AG04450 (cell line): ENCODE results near the gene CDCP1. TPM values are rescaled to one million over a fixed set of nuclear protein-coding genes. Genes with fewer than 3 reads are reported as not detected.

Experiments
- CTCF ChIA-PET: fragments of 300-600, 350-600 bp; formaldehyde crosslinking; extraction: SDS; loops from one replicate; lab custom pipeline; 2022; ENCODE audit warnings: antibody characterized with exemption, inconsistent platforms; lab: Charles Lee
- POLR2A ChIA-PET: fragments of 350-600 bp; formaldehyde crosslinking; extraction: SDS; loops from one replicate; lab custom pipeline; 2021; ENCODE audit warnings: antibody characterized with exemption, inconsistent platforms; lab: Yijun Ruan, JAX
- DNase-seq: peaks from one replicate; pipeline ENCODE4 v3.0.0-alpha.2; 2011; ENCODE audit warnings: low read depth, low spot score
- H3K27ac ChIP-seq: one replicate; pipeline ENCODE4 v1.5.1; 2012; ENCODE audit warnings: low read depth, low read length, control low read depth
- H3K27me3 ChIP-seq: one replicate; pipeline ENCODE4 v1.6.0; 2012; ENCODE audit warnings: low read length; ENCODE audit not compliant: control insufficient read depth, insufficient read depth
- H3K4me3 ChIP-seq: 2 replicates; pipeline ENCODE4 v1.5.1; 2011; ENCODE audit warnings: mild to moderate bottlenecking, low read depth, low read length, control low read depth
- H3K9me3 ChIP-seq: 2 replicates; pipeline ENCODE4 v1.5.1; 2012; ENCODE audit warnings: low read length; ENCODE audit not compliant: control insufficient read depth, insufficient read depth
- CTCF ChIP-seq: IDR thresholded peaks from 2 replicates; pipeline ENCODE4 v1.5.1; 2011; ENCODE audit warnings: low read depth, low read length, control low read depth, inconsistent platforms
- polyA plus RNA-seq: library from polyadenylated mRNA; depleted of rRNA; stranded (reverse); fragments of >200 nt; gene quantifications from 2 replicates; pipeline ENCODE4 v1.2.3, GENCODE V29; 2011

The CDCP1 gene
- polyA plus RNA-seq, 1 experiment: 13.6 TPM

GRCh38 chr3:45098310-45098709 is 47.9 kb downstream of the CDCP1 start:
- no peak for DNase-seq
- Histone ChIP-seq H3K27ac (no peak overlapping the region), H3K27me3 (no peaks in the 10 kb centered on the region), H3K4me3 (no peak overlapping the region), H3K9me3 (no peaks in the 10 kb centered on the region)
- CTCF ChIA-PET: interaction anchor here (0.8 kb wide), 1 partner anchor 410 kb away, joined by 3 read pairs; no protein-coding TSS in a partner anchor
- POLR2A ChIA-PET: no interaction called here
- no peak for TF ChIP-seq CTCF

- ChIA-PET CTCF (interaction anchor here (0.8 to 1.0 kb wide), 3 partner anchors 13 to 411 kb away, joined by 3 read pairs; no protein-coding TSS in a partner anchor), POLR2A (interaction anchor here (1.2 kb wide), 1 partner anchor 36 kb away, joined by 3 read pairs; no protein-coding TSS in a partner anchor)
- no peaks in the 10 kb centered on the region for H3K9me3 ChIP-seq
- H3K27ac ChIP-seq: no peak overlapping the region
- H3K27me3 ChIP-seq: no peaks in the 10 kb centered on the region
- TF ChIP-seq CTCF: no peak
- no peak overlapping the region for H3K4me3 ChIP-seq
- no peak for DNase-seq
These were observed 48.8 kb downstream of the CDCP1 start for GRCh38 chr3:45097296-45097883.

GRCh38 chr3:45095916-45096526 is 50.2 kb downstream of the CDCP1 start:
- POLR2A ChIA-PET: interaction anchor here (1.2 kb wide), 1 partner anchor 38 kb away, joined by 3 read pairs; no protein-coding TSS in a partner anchor
- no peaks in the 10 kb centered on the region for H3K27me3 ChIP-seq
- no peak overlapping the region for H3K27ac ChIP-seq
- peaks cover 4% of the 10 kb centered on the region for H3K9me3 ChIP-seq
- no peak for DNase-seq
- H3K4me3 ChIP-seq: no peak overlapping the region
- CTCF ChIA-PET: interaction anchor here (0.6 kb wide), 2 partner anchors 49 to 563 kb away, joined by 3 to 4 read pairs; no protein-coding TSS in a partner anchor
- no peak for TF ChIP-seq CTCF

- ChIA-PET CTCF (no interaction called here), POLR2A (interaction anchor here (0.6 kb wide), 1 partner anchor 37 kb away, joined by 3 read pairs; no protein-coding TSS in a partner anchor)
- no peak for TF ChIP-seq CTCF
- Histone ChIP-seq H3K27ac (no peak overlapping the region), H3K27me3 (no peaks in the 10 kb centered on the region), H3K4me3 (no peak overlapping the region), H3K9me3 (peaks cover 9% of the 10 kb centered on the region)
- no peak for DNase-seq
These were observed 53.0 kb downstream of the CDCP1 start for GRCh38 chr3:45093176-45093575.
